Spleen (tissue), 7 donors: ENCODE data around the gene SLC4A9.

Experiments
- CTCF ChIP-seq, 11 experiments: fragments of 200-600 bp in 7 of 11; fragments of 450-650 bp in 4 of 11; sonication (generic) in 4 of 11; IDR thresholded peaks in 8 of 11; conservative IDR thresholded peaks in 3 of 11; 1 replicate in 7 of 11; 2 replicates in 4 of 11; pipeline versions ENCODE4 v1.4.0 to v1.8.0; 2016 to 2021; ENCODE audit warnings: antibody characterized with exemption in 11 of 11, inconsistent platforms in 4 of 11, mild to moderate bottlenecking in 1 of 11
- POLR2A ChIP-seq, 3 donors: fragments of 450-650 bp; IDR thresholded peaks; one replicate each; pipeline ENCODE4 v1.5.1; 2017; ENCODE audit warnings: antibody characterized with exemption in 3 of 3, mild to moderate bottlenecking in 1 of 3
- POLR2AphosphoS5 ChIP-seq, 3 donors: sonication (generic); formaldehyde crosslinking; IDR thresholded peaks; one replicate each; pipeline ENCODE4 v1.5.1; 2017; ENCODE audit warnings: antibody characterized with exemption in 3 of 3
- donor health status: DM: no; HTN: no; CAD: no; lungs with moderate emphysema.
- donor health status: DM: no; HTN: no; CAD: no.
- donor health status: DM: no; HTN: no; CAD: no.

DNA sequence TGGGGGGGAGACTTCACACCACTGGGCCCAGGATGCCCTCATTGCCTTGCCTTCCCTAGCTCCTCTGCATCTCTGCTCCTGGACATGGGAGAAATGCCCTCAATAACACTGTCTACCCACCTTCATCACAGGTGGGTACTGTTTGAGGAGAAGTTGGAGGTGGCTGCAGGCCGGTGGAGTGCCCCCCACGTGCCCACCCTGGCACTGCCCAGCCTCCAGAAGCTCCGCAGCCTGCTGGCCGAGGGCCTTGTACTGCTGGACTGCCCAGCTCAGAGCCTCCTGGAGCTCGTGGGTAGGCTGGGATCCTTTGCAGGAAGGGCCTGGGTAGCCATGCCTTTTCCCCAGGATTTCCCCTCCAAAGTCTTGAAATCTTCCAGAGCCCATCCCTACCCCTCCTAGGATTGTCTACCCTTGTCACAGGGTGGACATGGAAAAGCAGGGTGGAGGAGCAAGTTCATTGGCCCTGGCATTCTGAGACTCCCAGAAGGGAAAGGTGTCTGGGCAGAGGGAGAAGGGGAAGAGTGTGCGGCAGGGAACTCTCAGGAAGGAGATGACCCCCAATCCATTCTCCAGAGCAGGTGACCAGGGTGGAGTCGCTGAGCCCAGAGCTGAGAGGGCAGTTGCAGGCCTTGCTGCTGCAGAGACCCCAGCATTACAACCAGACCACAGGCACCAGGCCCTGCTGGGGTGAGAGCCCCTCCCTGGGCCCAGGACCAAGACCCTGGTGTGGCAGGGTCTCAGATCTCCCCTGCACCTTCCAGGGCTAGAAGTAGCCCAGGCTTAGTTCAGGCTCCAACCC lies 886 bp downstream of the SLC4A9 start:
- TF ChIP-seq POLR2A (IDR thresholded peaks at IDR 0.05) (no peak), CTCF (IDR thresholded peaks at IDR 0.05 in 8 of 11, conservative IDR thresholded peaks at IDR 0.05 in 3 of 11) (no peak), POLR2AphosphoS5 (IDR thresholded peaks at IDR 0.05) (no peak)
